Measurements from ENCODE around the gene SQOR. TPM values are rescaled to one million over a fixed set of nuclear protein-coding genes. Genes with fewer than 3 reads are reported as not detected.
A peak's percentile ranks its signal among the peaks of the same experiment; 100 is the strongest.

Gene SQOR
- total and polyA plus RNA-seq, 10 donors, result 21.5 to 79.6 (median 56.1) TPM

DNA sequence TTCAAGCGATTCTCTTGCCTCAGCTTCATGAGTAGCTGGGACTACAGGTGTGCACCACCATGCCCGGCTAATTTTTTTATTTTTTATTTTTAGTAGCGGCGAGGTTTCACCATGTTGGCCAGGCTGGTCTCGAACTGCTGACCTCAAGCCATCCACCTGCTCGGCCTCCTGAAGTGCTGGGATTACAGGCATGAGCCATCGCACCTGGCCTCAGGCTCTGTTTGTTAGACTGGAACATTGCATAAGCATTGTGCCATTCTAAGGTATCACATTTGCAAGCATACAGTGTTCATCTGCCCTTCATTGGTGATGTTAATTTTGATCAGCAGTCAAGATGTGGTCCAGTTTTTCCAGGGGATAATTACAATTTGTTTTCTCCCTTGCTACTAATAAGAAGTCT, 43.0 kb downstream of the SQOR start:
- peaks cover 3 to 100% (median 92%) of the 10 kb centered on the region in 6 donors for H3K36me3 ChIP-seq
- DNase-seq, result no peak
- H3K27me3 ChIP-seq (replicated peaks in 1 of 7), result no peaks in the 10 kb centered on the region
- peak overlapping the region in 2 of 8 donors; percentile 3 to 34 for H3K27ac ChIP-seq
- intact Hi-C loops (cut with DNase I; ENCODE audit: low total_unique reads), result no loop called here
- H3K4me3 ChIP-seq, result no peak overlapping the region
- TF ChIP-seq POLR2A (IDR thresholded peaks at IDR 0.05) (no peak), POLR2AphosphoS5 (IDR thresholded peaks at IDR 0.05) (no peak)
- TF ChIP-seq, protein P1, sequence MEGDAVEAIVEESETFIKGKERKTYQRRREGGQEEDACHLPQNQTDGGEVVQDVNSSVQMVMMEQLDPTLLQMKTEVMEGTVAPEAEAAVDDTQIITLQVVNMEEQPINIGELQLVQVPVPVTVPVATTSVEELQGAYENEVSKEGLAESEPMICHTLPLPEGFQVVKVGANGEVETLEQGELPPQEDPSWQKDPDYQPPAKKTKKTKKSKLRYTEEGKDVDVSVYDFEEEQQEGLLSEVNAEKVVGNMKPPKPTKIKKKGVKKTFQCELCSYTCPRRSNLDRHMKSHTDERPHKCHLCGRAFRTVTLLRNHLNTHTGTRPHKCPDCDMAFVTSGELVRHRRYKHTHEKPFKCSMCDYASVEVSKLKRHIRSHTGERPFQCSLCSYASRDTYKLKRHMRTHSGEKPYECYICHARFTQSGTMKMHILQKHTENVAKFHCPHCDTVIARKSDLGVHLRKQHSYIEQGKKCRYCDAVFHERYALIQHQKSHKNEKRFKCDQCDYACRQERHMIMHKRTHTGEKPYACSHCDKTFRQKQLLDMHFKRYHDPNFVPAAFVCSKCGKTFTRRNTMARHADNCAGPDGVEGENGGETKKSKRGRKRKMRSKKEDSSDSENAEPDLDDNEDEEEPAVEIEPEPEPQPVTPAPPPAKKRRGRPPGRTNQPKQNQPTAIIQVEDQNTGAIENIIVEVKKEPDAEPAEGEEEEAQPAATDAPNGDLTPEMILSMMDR (IDR thresholded peaks at IDR 0.05 in 8 of 11, conservative IDR thresholded peaks at IDR 0.05 in 3 of 11), result no peak
- 87 to 96% (median 94%) methylated on average over 7 of the region's 7 CpGs for WGBS, 5 donors
- H3K4me1 ChIP-seq, result peaks cover 0 to 9% (median 3%) of the 10 kb centered on the region in 6 donors
- no peaks in the 10 kb centered on the region for H3K9me3 ChIP-seq

DNA sequence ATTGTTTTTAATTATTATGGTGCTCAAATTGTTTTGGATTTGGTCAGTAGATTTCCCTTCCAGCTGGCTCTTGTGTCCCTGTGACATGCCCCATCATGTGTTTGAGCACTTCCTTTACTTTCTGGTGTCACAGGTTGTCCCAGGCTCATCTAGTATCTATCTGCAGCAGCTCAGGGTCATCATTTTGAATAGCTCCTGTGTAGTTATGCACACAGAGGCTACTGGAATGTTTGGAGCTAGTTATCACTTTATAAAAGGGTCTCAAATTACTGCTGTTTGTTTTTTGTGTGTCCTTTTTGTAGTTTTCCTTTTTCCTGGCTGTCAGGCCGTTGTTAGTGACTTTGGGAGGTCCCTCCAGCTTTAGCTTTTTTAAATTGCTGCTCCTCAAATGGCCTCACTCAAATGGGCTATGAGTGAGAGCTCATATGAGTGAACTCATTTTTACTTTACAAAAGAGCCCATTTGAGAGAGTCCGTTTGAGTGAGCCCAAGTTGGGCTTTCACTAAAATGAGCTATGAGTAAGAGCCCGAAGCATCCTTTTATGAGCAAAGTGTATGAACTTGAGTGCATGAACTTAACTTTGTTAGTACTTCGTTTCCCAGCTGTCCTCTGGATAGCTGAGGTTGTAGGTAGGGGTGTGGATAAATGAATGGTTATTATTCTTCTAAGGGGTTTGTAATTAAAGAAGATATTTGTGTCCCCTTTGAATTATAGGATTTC, 43.8 kb downstream of the SQOR start:
- Histone ChIP-seq H3K27ac (peak overlapping the region in 2 of 8 donors; percentile 3 to 20), H3K9me3 (no peaks in the 10 kb centered on the region), H3K4me1 (peaks cover 0 to 9% (median 3%) of the 10 kb centered on the region in 6 donors), H3K4me3 (no peak overlapping the region), H3K27me3 (replicated peaks in 1 of 7) (no peaks in the 10 kb centered on the region), H3K36me3 (peaks cover 8 to 100% (median 90%) of the 10 kb centered on the region in 6 donors)
- TF ChIP-seq POLR2A (IDR thresholded peaks at IDR 0.05) (no peak), POLR2AphosphoS5 (IDR thresholded peaks at IDR 0.05) (no peak)
- TF ChIP-seq, protein P1 (IDR thresholded peaks at IDR 0.05 in 8 of 11, conservative IDR thresholded peaks at IDR 0.05 in 3 of 11), result no peak
- WGBS, 5 donors, result 76 to 99% (median 83%) methylated on average over 4 of the region's 4 CpGs
- DNase-seq, result no peak
- intact Hi-C loops (cut with DNase I; ENCODE audit: low total_unique reads), result no loop called here

DNA sequence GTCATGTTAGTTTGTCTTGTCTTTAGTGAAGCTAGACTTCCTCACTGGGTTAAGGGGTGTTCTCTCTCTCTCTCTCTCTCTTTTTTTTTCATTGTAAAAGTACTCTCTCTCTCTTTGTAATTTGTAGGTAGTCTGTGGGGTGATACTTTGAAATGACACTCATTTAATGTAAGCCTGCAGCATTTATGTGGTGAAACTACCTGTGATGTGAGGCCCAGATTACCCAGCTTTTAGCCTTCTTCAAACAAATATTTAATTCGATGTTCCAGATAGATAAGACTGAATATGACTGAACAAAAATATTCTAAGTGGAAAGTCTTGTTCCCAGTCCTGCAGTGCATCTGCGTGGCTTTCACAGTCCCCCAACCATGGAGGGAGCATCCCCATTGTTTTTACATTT, 49.7 kb downstream of the SQOR start:
- Histone ChIP-seq H3K4me3 (no peak overlapping the region), H3K4me1 (no peaks in the 10 kb centered on the region), H3K36me3 (peaks cover 6 to 100% (median 94%) of the 10 kb centered on the region in 6 donors), H3K27me3 (replicated peaks in 1 of 7) (no peaks in the 10 kb centered on the region), H3K9me3 (no peaks in the 10 kb centered on the region), H3K27ac (no peak overlapping the region)
- TF ChIP-seq, protein P1 (IDR thresholded peaks at IDR 0.05 in 8 of 11, conservative IDR thresholded peaks at IDR 0.05 in 3 of 11), result no peak
- TF ChIP-seq POLR2A (IDR thresholded peaks at IDR 0.05), result no peak
- no peak for TF ChIP-seq POLR2AphosphoS5 (IDR thresholded peaks at IDR 0.05)
- intact Hi-C loops (cut with DNase I; ENCODE audit: low total_unique reads), result no loop called here
- DNase-seq, result no peak
- 84 to 94% (median 89%) methylated on average over 2 of the region's 2 CpGs for WGBS, 5 donors

DNA sequence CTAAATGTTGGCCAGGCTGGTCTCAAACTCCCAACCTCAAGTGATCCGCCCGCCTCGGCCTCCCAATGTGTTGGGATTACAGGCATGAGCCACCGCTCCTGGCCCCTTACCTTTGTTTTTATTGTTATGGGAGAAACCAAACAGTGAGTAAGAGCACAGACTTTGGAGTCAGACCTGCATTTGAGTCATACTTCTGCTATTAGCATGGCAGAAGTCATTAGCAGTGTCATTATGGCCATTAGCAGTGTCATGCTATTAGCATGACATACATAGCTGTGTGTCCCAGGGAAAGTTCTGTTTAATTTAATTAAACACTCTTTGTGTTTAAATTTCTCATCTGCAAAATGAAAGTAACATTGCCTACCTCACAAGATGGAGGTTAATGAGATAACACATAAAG, 54.8 kb downstream of the SQOR start:
- H3K36me3 ChIP-seq, result peaks cover 0 to 100% (median 85%) of the 10 kb centered on the region in 6 donors
- no peaks in the 10 kb centered on the region for H3K4me1 ChIP-seq
- no peak overlapping the region for H3K4me3 ChIP-seq
- no peaks in the 10 kb centered on the region for H3K27me3 ChIP-seq (replicated peaks in 1 of 7)
- intact Hi-C loops (cut with DNase I; ENCODE audit: low total_unique reads), result no loop called here
- 96 to 100% (median 97%) methylated on average over 4 of the region's 4 CpGs for WGBS, 5 donors
- no peak overlapping the region for H3K27ac ChIP-seq
- DNase-seq, result no peak
- H3K9me3 ChIP-seq, result no peaks in the 10 kb centered on the region
- TF ChIP-seq POLR2A (IDR thresholded peaks at IDR 0.05) (no peak), POLR2AphosphoS5 (IDR thresholded peaks at IDR 0.05) (no peak)
- TF ChIP-seq, protein P1 (IDR thresholded peaks at IDR 0.05 in 8 of 11, conservative IDR thresholded peaks at IDR 0.05 in 3 of 11), result no peak

All from spleen (tissue), 11 donors.